SK-N-SH (cell line): ENCODE measurements around the gene A2M. TPM values are rescaled to one million over a fixed set of nuclear protein-coding genes. Genes with fewer than 3 reads are reported as not detected.

Experiments used
- CTCF ChIA-PET: fragments of 300-600, 350-600 bp; formaldehyde crosslinking; extraction: SDS; loops from one replicate; lab custom pipeline; 2021; lab: Yijun Ruan, JAX
- POLR2A ChIA-PET: fragments of 350-600 bp; sonication (Branson Sonifier 250); formaldehyde crosslinking; extraction: SDS; loops from one replicate; lab custom pipeline; 2020; ENCODE audit warnings: antibody characterized with exemption, inconsistent platforms; lab: Yijun Ruan, JAX
- DNase-seq: peaks from one replicate; pipeline ENCODE4 v3.0.0; 2012
- H2AFZ ChIP-seq: fragments of 200-600 bp; sonication (generic); 2 replicates; pipeline ENCODE4 v1.8.1; 2016; ENCODE audit warnings: antibody characterized with exemption, mild to moderate bottlenecking, low read depth
- H3F3A ChIP-seq: fragments of 200-600 bp; sonication (generic); replicated peaks from 2 replicates; pipeline ENCODE3; 2016; ENCODE audit warnings: antibody characterized with exemption, mild to moderate bottlenecking; ENCODE audit not compliant: insufficient read depth
- H3K27ac ChIP-seq, 2 experiments: fragments of 200-500 bp in 1 of 2; fragments of 200-600 bp in 1 of 2; sonication (Bioruptor generic) in 1 of 2; sonication (generic), shearing (Covaris generic) in 1 of 2; 2 replicates each; pipeline versions ENCODE4 v1.5.1 to v1.6.1; 2014 to 2016; ENCODE audit warnings: low read depth in 2 of 2, inconsistent platforms in 1 of 2, low read length in 1 of 2, mild to moderate bottlenecking in 1 of 2, mixed read lengths in 1 of 2
- H3K27me3 ChIP-seq: fragments of 200-600 bp; sonication (generic), shearing (Covaris generic); 2 replicates; pipeline ENCODE4 v1.6.1; 2016; ENCODE audit warnings: mixed run types; ENCODE audit not compliant: insufficient read depth
- H3K36me3 ChIP-seq, 2 experiments: fragments of 200-500 bp in 1 of 2; fragments of 200-600 bp in 1 of 2; sonication (Bioruptor generic) in 1 of 2; sonication (generic) in 1 of 2; replicated peaks in 1 of 2; 2 replicates each; pipeline versions ENCODE3 to v1.5.1; 2014 to 2016; ENCODE audit warnings: low read length in 1 of 2, mild to moderate bottlenecking in 1 of 2; ENCODE audit not compliant: insufficient read depth in 2 of 2, control insufficient read depth in 1 of 2
- H3K4me1 ChIP-seq, 2 experiments: fragments of 200-500 bp in 1 of 2; fragments of 200-600 bp in 1 of 2; sonication (Bioruptor generic) in 1 of 2; sonication (generic), shearing (Covaris generic) in 1 of 2; 2 replicates each; pipeline versions ENCODE4 v1.5.1 to v1.6.1; 2014 to 2016; ENCODE audit warnings: low read depth in 1 of 2, low read length in 1 of 2, mixed run types in 1 of 2; ENCODE audit not compliant: insufficient read depth in 2 of 2, control insufficient read depth in 1 of 2
- H3K4me2 ChIP-seq: fragments of 200-600 bp; sonication (generic), shearing (Covaris generic); 2 replicates; pipeline ENCODE4 v1.6.1; 2017; ENCODE audit warnings: mixed run types
- H3K4me3 ChIP-seq, 2 experiments: fragments of 200-500 bp in 1 of 2; fragments of 200-600 bp in 1 of 2; sonication (Bioruptor generic) in 1 of 2; sonication (generic), shearing (Covaris generic) in 1 of 2; 2 replicates each; pipeline versions ENCODE4 v1.5.1 to v1.8.1; 2014 to 2016; ENCODE audit warnings: low read depth in 2 of 2, inconsistent platforms in 1 of 2, low read length in 1 of 2, mild to moderate bottlenecking in 1 of 2, mixed read lengths in 1 of 2, moderate library complexity in 1 of 2
- H3K79me2 ChIP-seq: fragments of 200-600 bp; sonication (generic); 2 replicates; pipeline ENCODE4 v1.8.1; 2017; ENCODE audit warnings: mild to moderate bottlenecking; ENCODE audit not compliant: insufficient read depth
- H3K9ac ChIP-seq: fragments of 200-600 bp; sonication (generic); 2 replicates; pipeline ENCODE4 v1.6.1; 2017; ENCODE audit warnings: mixed run types
- H3K9me2 ChIP-seq: fragments of 200-600 bp; sonication (generic); 2 replicates; pipeline ENCODE4 v1.6.1; 2017; ENCODE audit warnings: mixed run types
- H3K9me3 ChIP-seq: fragments of 200-600 bp; sonication (generic); 2 replicates; pipeline ENCODE4 v1.6.1; 2017; ENCODE audit warnings: mixed run types, mild to moderate bottlenecking, moderate library complexity
- H4K20me1 ChIP-seq: fragments of 200-600 bp; sonication (generic); 2 replicates; pipeline ENCODE4 v1.6.1; 2017; ENCODE audit warnings: mild to moderate bottlenecking, mixed run types; ENCODE audit not compliant: insufficient read depth
- FOXJ3 ChIP-seq: sonication (generic); formaldehyde crosslinking; IDR thresholded peaks from 2 replicates; pipeline ENCODE4 v1.5.1; 2020; ENCODE audit warnings: mild to moderate bottlenecking, missing genetic modification reagents
- IRF3 ChIP-seq: fragments of 150-350 bp; IDR thresholded peaks from 2 replicates; pipeline ENCODE4 v1.6.1; 2016; ENCODE audit warnings: mild to moderate bottlenecking, low read depth, low read length
- JUND ChIP-seq: IDR thresholded peaks from 2 replicates; pipeline ENCODE4 v1.4.0; 2012
- NRF1 ChIP-seq: IDR thresholded peaks from 2 replicates; pipeline ENCODE4 v1.6.1; 2012; ENCODE audit warnings: low read depth, mild to moderate bottlenecking, low read length
- RCOR1 ChIP-seq: fragments of 150-350 bp; IDR thresholded peaks from 2 replicates; pipeline ENCODE4 v1.6.1; 2017; ENCODE audit warnings: antibody characterized with exemption, low read length
- REST ChIP-seq: IDR thresholded peaks from 2 replicates; pipeline ENCODE4 v1.6.1; 2012; ENCODE audit warnings: mild to moderate bottlenecking, low read depth, low read length, moderate library complexity
- SMC3 ChIP-seq: IDR thresholded peaks from 2 replicates; pipeline ENCODE4 v1.6.1; 2012; ENCODE audit warnings: low read depth, low read length, improper control_type of control experiment
- TAF1 ChIP-seq: IDR thresholded peaks from 2 replicates; pipeline ENCODE4 v1.6.1; 2012; ENCODE audit warnings: low read depth, mild to moderate bottlenecking, low read length, moderate library complexity, borderline replicate concordance
- TCF12 ChIP-seq: IDR thresholded peaks from 2 replicates; pipeline ENCODE4 v1.4.0; 2012
- USF2 ChIP-seq: fragments of 150-350 bp; IDR thresholded peaks from 2 replicates; pipeline ENCODE4 v1.6.1; 2017; ENCODE audit warnings: antibody characterized with exemption, low read length, low read depth, borderline replicate concordance
- WGBS: methylation state at CpG from one replicate; pipeline ENCODE4 v1.1.6; 2017; ENCODE audit warnings: low lambda C conversion rate; 5-methylcytosine and 5-hydroxymethylcytosine counted together
- polyA plus RNA-seq, 3 experiments: library from polyadenylated mRNA; depleted of rRNA; stranded (reverse); fragments of >200 nt; gene quantifications; 2 replicates each; pipeline ENCODE4 v1.2.3, GENCODE V29; 2012
- TF ChIP-seq, protein P1 (sequence below): IDR thresholded peaks from 2 replicates; pipeline ENCODE4; 2012
- TF ChIP-seq, protein P2 (sequence below): fragments of 200-600 bp; sonication (generic); IDR thresholded peaks from 2 replicates; pipeline ENCODE4 v1.6.1; 2017; ENCODE audit warnings: antibody characterized with exemption, mild to moderate bottlenecking, moderate library complexity

A2M gene
- polyA plus RNA-seq, 1 of the 3 experiments (the other 2 are of a cell fraction), result not detected

DNA sequence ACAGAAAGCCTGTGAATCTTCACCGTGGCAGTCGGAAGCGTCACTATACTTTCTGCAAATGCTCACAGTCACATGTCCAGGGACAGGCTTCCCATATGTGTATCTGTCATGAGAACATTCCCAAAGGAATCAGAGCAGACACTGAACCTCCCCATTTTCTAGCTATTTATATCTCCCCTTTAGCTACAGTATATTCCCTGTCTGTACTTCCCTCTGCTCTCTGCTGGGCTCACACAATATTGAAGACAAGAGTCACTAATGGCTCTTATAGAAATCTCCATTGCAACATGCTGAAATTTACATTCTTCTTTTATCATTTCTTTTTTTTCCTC lies 8.2 kb downstream of the A2M start:
- Histone ChIP-seq H3K4me1 (no peaks in the 10 kb centered on the region), H3K27ac (no peak overlapping the region), H4K20me1 (no peaks in the 10 kb centered on the region), H3K9ac (no peak overlapping the region), H3F3A (no peaks in the 10 kb centered on the region), H3K4me3 (no peak overlapping the region), H3K9me2 (no peaks in the 10 kb centered on the region), H3K9me3 (no peaks in the 10 kb centered on the region), H3K27me3 (no peaks in the 10 kb centered on the region), H3K36me3 (no peaks in the 10 kb centered on the region), H3K4me2 (no peak overlapping the region), H3K79me2 (no peaks in the 10 kb centered on the region), H2AFZ (no peak overlapping the region)
- POLR2A ChIA-PET, result no interaction called here
- TF ChIP-seq SMC3 (no peak), IRF3 (no peak), NRF1 (no peak), USF2 (no peak), TAF1 (no peak), FOXJ3 (no peak), RCOR1 (no peak), TCF12 (no peak), REST (no peak), JUND (no peak)
- TF ChIP-seq, protein P1, sequence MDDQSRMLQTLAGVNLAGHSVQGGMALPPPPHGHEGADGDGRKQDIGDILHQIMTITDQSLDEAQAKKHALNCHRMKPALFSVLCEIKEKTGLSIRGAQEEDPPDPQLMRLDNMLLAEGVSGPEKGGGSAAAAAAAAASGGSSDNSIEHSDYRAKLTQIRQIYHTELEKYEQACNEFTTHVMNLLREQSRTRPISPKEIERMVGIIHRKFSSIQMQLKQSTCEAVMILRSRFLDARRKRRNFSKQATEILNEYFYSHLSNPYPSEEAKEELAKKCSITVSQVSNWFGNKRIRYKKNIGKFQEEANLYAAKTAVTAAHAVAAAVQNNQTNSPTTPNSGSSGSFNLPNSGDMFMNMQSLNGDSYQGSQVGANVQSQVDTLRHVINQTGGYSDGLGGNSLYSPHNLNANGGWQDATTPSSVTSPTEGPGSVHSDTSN, result no peak
- TF ChIP-seq, protein P2, sequence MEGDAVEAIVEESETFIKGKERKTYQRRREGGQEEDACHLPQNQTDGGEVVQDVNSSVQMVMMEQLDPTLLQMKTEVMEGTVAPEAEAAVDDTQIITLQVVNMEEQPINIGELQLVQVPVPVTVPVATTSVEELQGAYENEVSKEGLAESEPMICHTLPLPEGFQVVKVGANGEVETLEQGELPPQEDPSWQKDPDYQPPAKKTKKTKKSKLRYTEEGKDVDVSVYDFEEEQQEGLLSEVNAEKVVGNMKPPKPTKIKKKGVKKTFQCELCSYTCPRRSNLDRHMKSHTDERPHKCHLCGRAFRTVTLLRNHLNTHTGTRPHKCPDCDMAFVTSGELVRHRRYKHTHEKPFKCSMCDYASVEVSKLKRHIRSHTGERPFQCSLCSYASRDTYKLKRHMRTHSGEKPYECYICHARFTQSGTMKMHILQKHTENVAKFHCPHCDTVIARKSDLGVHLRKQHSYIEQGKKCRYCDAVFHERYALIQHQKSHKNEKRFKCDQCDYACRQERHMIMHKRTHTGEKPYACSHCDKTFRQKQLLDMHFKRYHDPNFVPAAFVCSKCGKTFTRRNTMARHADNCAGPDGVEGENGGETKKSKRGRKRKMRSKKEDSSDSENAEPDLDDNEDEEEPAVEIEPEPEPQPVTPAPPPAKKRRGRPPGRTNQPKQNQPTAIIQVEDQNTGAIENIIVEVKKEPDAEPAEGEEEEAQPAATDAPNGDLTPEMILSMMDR, result no peak
- WGBS, result 56% methylated on average over 3 of the region's 3 CpGs
- CTCF ChIA-PET, result no interaction called here
- no peak for DNase-seq
